K562 (cell line): Measurements from ENCODE around the gene SNRNP70. TPM values are rescaled to one million over a fixed set of nuclear protein-coding genes. Genes with fewer than 3 reads are reported as not detected.

Source experiments
- CBFB ChIP-seq: sonication (generic); formaldehyde crosslinking; IDR thresholded peaks from 2 replicates; pipeline ENCODE4 v1.4.0; 2020; ENCODE audit warnings: mild to moderate bottlenecking, missing genetic modification reagents
- ERF ChIP-seq: fragments of 450-650 bp; formaldehyde crosslinking; IDR thresholded peaks from 2 replicates; pipeline ENCODE4 v1.4.0; 2020; ENCODE audit warnings: mild to moderate bottlenecking, mixed read lengths
- FIP1L1 ChIP-seq: fragments of 200-400 bp; formaldehyde crosslinking; IDR thresholded peaks from 2 replicates; pipeline ENCODE4 v1.6.1; 2018; ENCODE audit warnings: mild to moderate bottlenecking, low read depth, low read length; ENCODE audit not compliant: poor library complexity, severe bottlenecking
- HDAC8 ChIP-seq: fragments of 450-650 bp; IDR thresholded peaks from 2 replicates; pipeline ENCODE4 v1.6.1; 2016; ENCODE audit warnings: mild to moderate bottlenecking, missing genetic modification characterization, moderate library complexity, missing compliant biosample characterization
- HMGXB4 ChIP-seq: sonication (generic); formaldehyde crosslinking; IDR thresholded peaks from 2 replicates; pipeline ENCODE4 v1.8.1; 2023; ENCODE audit warnings: mild to moderate bottlenecking, missing genetic modification reagents
- IRF2 ChIP-seq: sonication (generic); formaldehyde crosslinking; IDR thresholded peaks from 2 replicates; pipeline ENCODE4 v1.8.1; 2022; ENCODE audit warnings: mild to moderate bottlenecking, missing genetic modification reagents
- KLF16 ChIP-seq: IDR thresholded peaks from 2 replicates; pipeline ENCODE4 v1.6.1; 2016; ENCODE audit warnings: antibody characterized with exemption
- MAFK ChIP-seq: IDR thresholded peaks from 2 replicates; pipeline ENCODE4 v1.6.1; 2011; ENCODE audit warnings: low read length, improper control_type of control experiment
- MBD1 ChIP-seq: fragments of 250-450 bp; sonication (Bioruptor Pico); IDR thresholded peaks from 2 replicates; pipeline ENCODE4 v1.8.0; 2022; ENCODE audit warnings: inconsistent platforms
- MTA3 ChIP-seq: fragments of 450-650 bp; formaldehyde crosslinking; IDR thresholded peaks from 2 replicates; pipeline ENCODE4 v1.6.1; 2017; ENCODE audit warnings: mild to moderate bottlenecking, borderline replicate concordance
- NFXL1 ChIP-seq: fragments of 450-650 bp; formaldehyde crosslinking; IDR thresholded peaks from 2 replicates; pipeline ENCODE4 v1.4.0; 2021; ENCODE audit warnings: mild to moderate bottlenecking
- PHB ChIP-seq: fragments of 250-450 bp; sonication (Bioruptor Pico); IDR thresholded peaks from 2 replicates; pipeline ENCODE4 v1.5.0; 2021
- RBM15 ChIP-seq: fragments of 200-400 bp; formaldehyde crosslinking; IDR thresholded peaks from 2 replicates; pipeline ENCODE4 v1.6.1; 2018; ENCODE audit warnings: mild to moderate bottlenecking, low read length, moderate library complexity; ENCODE audit not compliant: insufficient read depth
- RBM25 ChIP-seq: fragments of 200-400 bp; formaldehyde crosslinking; IDR thresholded peaks from 2 replicates; pipeline ENCODE4 v1.6.1; 2018; ENCODE audit warnings: low read length, low read depth, moderate library complexity; ENCODE audit not compliant: severe bottlenecking
- SMAD4 ChIP-seq: fragments of 250-450 bp; sonication (Bioruptor Pico); conservative IDR thresholded peaks from 2 replicates; pipeline ENCODE4 v1.8.0; 2021; ENCODE audit warnings: inconsistent platforms, mild to moderate bottlenecking, moderate library complexity
- SNRNP70 ChIP-seq: fragments of 200-400 bp; formaldehyde crosslinking; optimal IDR thresholded peaks from 2 replicates; pipeline ENCODE3; 2017; ENCODE audit warnings: low read depth, low read length
- SRSF3 ChIP-seq: fragments of 200-400 bp; formaldehyde crosslinking; IDR thresholded peaks from 2 replicates; pipeline ENCODE4 v1.6.1; 2016; ENCODE audit warnings: mild to moderate bottlenecking, low read length, moderate library complexity; ENCODE audit not compliant: insufficient read depth
- STAG1 ChIP-seq: sonication (generic); formaldehyde crosslinking; IDR thresholded peaks from 2 replicates; pipeline ENCODE4 v1.5.0; 2020; ENCODE audit warnings: missing genetic modification reagents, borderline replicate concordance
- ZNF217 ChIP-seq: sonication (generic); formaldehyde crosslinking; IDR thresholded peaks from 2 replicates; pipeline ENCODE4 v1.8.0; 2022; ENCODE audit warnings: mild to moderate bottlenecking, missing genetic modification reagents
- ZNF695 ChIP-seq: fragments of 450-650 bp; formaldehyde crosslinking; IDR thresholded peaks from 2 replicates; pipeline ENCODE4 v1.4.0; 2020; ENCODE audit warnings: mild to moderate bottlenecking, moderate library complexity
- polyA plus RNA-seq, 8 experiments: library from polyadenylated mRNA; depleted of rRNA in 4 of 8; stranded (reverse) in 5 of 8; unstranded in 3 of 8; fragments of >200 nt; fragmentation: Nextera tagmentation in 2 of 8; fragmentation: Illumina TruSeq in 1 of 8; extraction: Ambion mirVana in 2 of 8; extraction: Trizol in 1 of 8; gene quantifications; 2 replicates each; pipeline versions ENCODE4 v1.2.1 to v1.2.3, GENCODE V29; 2011 to 2014; ENCODE audit warnings: inconsistent platforms in 1 of 8, missing spikeins in 1 of 8
- total RNA-seq, 7 experiments: library from RNA; depleted of rRNA in 6 of 7; stranded (reverse); fragments of >200 nt in 6 of 7; fragmentation: Illumina TruSeq in 2 of 7; extraction: Trizol in 2 of 7; gene quantifications; 2 replicates each; pipeline versions ENCODE4 v1.2.1 to v1.2.3, GENCODE V29; 2011 to 2021; ENCODE audit warnings: low replicate concordance in 1 of 7
- TF ChIP-seq, protein P1 (sequence below): fragments of 200-800 bp; sonication (Bioruptor generic); IDR thresholded peaks from 2 replicates; pipeline ENCODE4 v1.6.1; 2017; ENCODE audit warnings: missing genetic modification characterization, missing compliant biosample characterization
- TF ChIP-seq, protein P2 (sequence below), 2 experiments: fragments of 450-650 bp in 1 of 2; sonication (generic) in 1 of 2; formaldehyde crosslinking in 1 of 2; IDR thresholded peaks in 1 of 2; conservative IDR thresholded peaks in 1 of 2; 2 replicates each; pipeline versions ENCODE4 v1.6.1 to v1.8.1; 2016 to 2023; ENCODE audit warnings: mild to moderate bottlenecking in 2 of 2, moderate library complexity in 2 of 2, inconsistent platforms in 1 of 2, missing genetic modification reagents in 1 of 2

SNRNP70 gene
- total and polyA plus RNA-seq, 9 of the 15 experiments (the other 6 are each of a cell fraction or from before 2014, with no cell fraction given) = 2.8 to 496 (median 136) TPM

- TF ChIP-seq RBM25 = peak; percentile 99
- TF ChIP-seq SMAD4 (CRISPR knock-in tag) = peak; percentile 93
- TF ChIP-seq RBM15 = no peak
- 0 out of 2 replicates have a peak, but pooled peaks have one; percentile 8 for TF ChIP-seq KLF16
- no peak for TF ChIP-seq NFXL1 (CRISPR knock-in tag)
- TF ChIP-seq SNRNP70 = no peak
- TF ChIP-seq STAG1 (CRISPR knock-in tag) = no peak
- TF ChIP-seq CBFB (CRISPR knock-in tag) = peak; percentile 63; the same call in 1 of the 2 replicates
- TF ChIP-seq, protein P1, sequence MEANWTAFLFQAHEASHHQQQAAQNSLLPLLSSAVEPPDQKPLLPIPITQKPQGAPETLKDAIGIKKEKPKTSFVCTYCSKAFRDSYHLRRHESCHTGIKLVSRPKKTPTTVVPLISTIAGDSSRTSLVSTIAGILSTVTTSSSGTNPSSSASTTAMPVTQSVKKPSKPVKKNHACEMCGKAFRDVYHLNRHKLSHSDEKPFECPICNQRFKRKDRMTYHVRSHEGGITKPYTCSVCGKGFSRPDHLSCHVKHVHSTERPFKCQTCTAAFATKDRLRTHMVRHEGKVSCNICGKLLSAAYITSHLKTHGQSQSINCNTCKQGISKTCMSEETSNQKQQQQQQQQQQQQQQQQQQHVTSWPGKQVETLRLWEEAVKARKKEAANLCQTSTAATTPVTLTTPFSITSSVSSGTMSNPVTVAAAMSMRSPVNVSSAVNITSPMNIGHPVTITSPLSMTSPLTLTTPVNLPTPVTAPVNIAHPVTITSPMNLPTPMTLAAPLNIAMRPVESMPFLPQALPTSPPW = peak; percentile 82
- peak; percentile 75 for TF ChIP-seq FIP1L1
- no peak for TF ChIP-seq MAFK
- no peak for TF ChIP-seq MBD1 (CRISPR knock-in tag)
- TF ChIP-seq ZNF217 (CRISPR knock-in tag) = no peak
- peak; percentile 96 for TF ChIP-seq MTA3
- 0 out of 2 replicates have a peak, but pooled peaks have one; percentile 77 for TF ChIP-seq HDAC8 (tag)
- no peak for TF ChIP-seq SRSF3
- TF ChIP-seq HMGXB4 (CRISPR knock-in tag) = peak; percentile 76
- peak; percentile 91; the same call in 1 of the 2 replicates for TF ChIP-seq PHB
- no peak for TF ChIP-seq ZNF695 (CRISPR knock-in tag)
- TF ChIP-seq, protein P2, sequence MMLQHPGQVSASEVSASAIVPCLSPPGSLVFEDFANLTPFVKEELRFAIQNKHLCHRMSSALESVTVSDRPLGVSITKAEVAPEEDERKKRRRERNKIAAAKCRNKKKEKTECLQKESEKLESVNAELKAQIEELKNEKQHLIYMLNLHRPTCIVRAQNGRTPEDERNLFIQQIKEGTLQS (IDR thresholded peaks at IDR 0.05) = peak; percentile 96
- TF ChIP-seq, protein P2 (CRISPR knock-in tag; conservative IDR thresholded peaks at IDR 0.05) = no peak; the same call in none of the 2 replicates
- no peak for TF ChIP-seq IRF2 (CRISPR knock-in tag)
- peak; percentile 90; the same call in 1 of the 2 replicates for TF ChIP-seq ERF (CRISPR knock-in tag)
Observed at GRCh38 chr19:49118565-49119410, 33.5 kb downstream of the SNRNP70 start, which contains the start of gene C19orf73 (continued).
